Neuronal stem cell (in vitro differentiated cells): ENCODE results near the gene HAPLN3.
"Not testable (repeated sequence)": the region's sequence is repeated elsewhere in the genome, so short reads cannot be mapped to it uniquely, and the experiment has no call there.

Experiments used
- DNase-seq: peaks from one replicate; pipeline ENCODE4 v3.0.0-alpha.2; 2013; ENCODE audit warnings: low spot score
- H2AFZ ChIP-seq: one replicate; pipeline ENCODE4 v1.6.1; 2013; ENCODE audit warnings: mild to moderate bottlenecking, low read length, inconsistent platforms
- H2AK5ac ChIP-seq: 2 replicates; pipeline ENCODE4 v1.6.1; 2013; ENCODE audit warnings: low read depth, mild to moderate bottlenecking, inconsistent platforms, low read length, moderate library complexity, mixed read lengths
- H2BK120ac ChIP-seq: 2 replicates; pipeline ENCODE4 v1.6.1; 2013; ENCODE audit warnings: low read depth, mild to moderate bottlenecking, inconsistent platforms, low read length, moderate library complexity, mixed read lengths
- H2BK12ac ChIP-seq: one replicate; pipeline ENCODE4 v1.6.1; 2013; ENCODE audit warnings: low read length, inconsistent platforms
- H2BK15ac ChIP-seq: 2 replicates; pipeline ENCODE4 v1.6.1; 2013; ENCODE audit warnings: mild to moderate bottlenecking, low read length, inconsistent platforms, mixed read lengths
- H2BK5ac ChIP-seq: one replicate; pipeline ENCODE4 v1.6.1; 2013; ENCODE audit warnings: inconsistent platforms, mild to moderate bottlenecking, low read length, moderate library complexity
- H3K14ac ChIP-seq: one replicate; pipeline ENCODE4 v1.6.1; 2013; ENCODE audit warnings: low read length, inconsistent platforms
- H3K18ac ChIP-seq: 2 replicates; pipeline ENCODE4 v1.6.1; 2013; ENCODE audit warnings: low read length, inconsistent platforms
- H3K23ac ChIP-seq: 2 replicates; pipeline ENCODE4 v1.6.1; 2013; ENCODE audit warnings: low read depth, mild to moderate bottlenecking, mixed read lengths, low read length, inconsistent platforms; ENCODE audit not compliant: poor library complexity
- H3K27ac ChIP-seq: replicated peaks from 3 replicates; pipeline ENCODE4 v1.5.1; 2013; ENCODE audit warnings: low read length, inconsistent platforms
- H3K27me3 ChIP-seq, 3 experiments: 2 replicates each; pipeline ENCODE4 v1.6.1; 2013; ENCODE audit warnings: low read length in 3 of 3, mild to moderate bottlenecking in 2 of 3, inconsistent platforms in 1 of 3, low read depth in 1 of 3, mixed read lengths in 1 of 3, moderate library complexity in 1 of 3; ENCODE audit not compliant: control insufficient read depth in 3 of 3, insufficient read depth in 3 of 3
- H3K36me3 ChIP-seq, 2 donors: replicated peaks in 1 of 2; 2 replicates each; pipeline ENCODE4 v1.6.1; 2013; ENCODE audit warnings: low read length in 2 of 2; ENCODE audit not compliant: control insufficient read depth in 2 of 2, insufficient read depth in 2 of 2
- H3K4ac ChIP-seq: 2 replicates; pipeline ENCODE4 v1.6.1; 2013; ENCODE audit warnings: inconsistent platforms, mild to moderate bottlenecking, low read length, moderate library complexity
- H3K4me1 ChIP-seq, 2 donors: 1 replicate in 1 of 2; 2 replicates in 1 of 2; pipeline ENCODE4 v1.6.1; 2013; ENCODE audit warnings: low read length in 2 of 2, low read depth in 1 of 2; ENCODE audit not compliant: control insufficient read depth in 2 of 2, insufficient read depth in 1 of 2
- H3K4me2 ChIP-seq: one replicate; pipeline ENCODE4 v1.6.1; 2013; ENCODE audit warnings: mild to moderate bottlenecking, low read length, inconsistent platforms; ENCODE audit not compliant: insufficient read depth, poor library complexity, severe bottlenecking
- H3K4me3 ChIP-seq, 2 donors: 2 replicates each; pipeline ENCODE4 v1.5.1; 2013; ENCODE audit warnings: low read length in 2 of 2, mild to moderate bottlenecking in 2 of 2, inconsistent platforms in 1 of 2, moderate library complexity in 1 of 2
- H3K79me1 ChIP-seq: one replicate; pipeline ENCODE4 v1.6.1; 2013; ENCODE audit warnings: low read depth, mild to moderate bottlenecking, inconsistent platforms, low read length, moderate library complexity
- H3K9ac ChIP-seq: one replicate; pipeline ENCODE4 v1.6.1; 2013; ENCODE audit warnings: mild to moderate bottlenecking, low read depth, low read length, inconsistent platforms; ENCODE audit not compliant: poor library complexity
- H3K9me3 ChIP-seq, 2 donors: replicated peaks in 1 of 2; 2 replicates each; pipeline versions ENCODE3 to v1.6.1; 2013; ENCODE audit warnings: low read length in 2 of 2, mild to moderate bottlenecking in 2 of 2, inconsistent platforms in 1 of 2, low read depth in 1 of 2, mixed read lengths in 1 of 2, moderate library complexity in 1 of 2; ENCODE audit not compliant: control insufficient read depth in 2 of 2, insufficient read depth in 1 of 2
- H4K8ac ChIP-seq: one replicate; pipeline ENCODE4 v1.6.1; 2013; ENCODE audit warnings: low read depth, mild to moderate bottlenecking, inconsistent platforms, low read length, moderate library complexity
- H4K91ac ChIP-seq: one replicate; pipeline ENCODE4 v1.6.1; 2013; ENCODE audit warnings: low read length, low read depth, mild to moderate bottlenecking, inconsistent platforms; ENCODE audit not compliant: poor library complexity
- WGBS, 2 donors: extraction: QIAGEN DNeasy Blood & Tissue Kit; methylation state at CpG; one replicate each; pipeline ENCODE4 v1.1.7; 2013; ENCODE audit warnings: missing lambda C conversion rate in 2 of 2, mixed read lengths in 1 of 2; ENCODE audit not compliant: insufficient read length in 2 of 2, insufficient replicate concordance in 1 of 2; ENCODE audit errors: extremely low coverage in 2 of 2; 5-methylcytosine and 5-hydroxymethylcytosine counted together

The HAPLN3 gene

DNA sequence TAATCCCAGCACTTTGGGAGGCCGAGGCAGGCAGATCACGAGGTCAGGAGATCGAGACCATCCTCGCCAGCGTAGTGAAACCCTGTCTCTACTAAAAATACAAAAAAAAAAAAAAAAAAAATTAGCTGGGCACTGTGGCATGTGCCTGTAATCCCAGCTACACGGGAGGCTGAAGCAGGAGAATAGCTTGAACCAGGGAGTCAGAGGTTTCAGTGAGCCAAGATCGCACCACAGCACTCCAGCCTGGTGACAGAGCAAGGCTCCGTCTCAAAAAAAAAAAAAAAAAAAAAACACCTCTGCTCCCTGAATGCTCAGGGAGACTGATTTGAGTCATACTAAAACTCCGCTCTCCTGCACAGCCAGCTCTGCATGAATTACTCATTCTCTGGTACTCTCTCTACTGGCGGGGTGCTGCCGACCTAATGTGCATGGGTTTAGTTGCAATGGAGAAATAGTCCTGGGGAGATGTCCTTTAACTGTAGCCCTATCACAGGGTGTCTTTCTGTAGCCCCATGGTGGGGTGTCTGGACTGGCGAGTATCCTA, 25.6 kb upstream of the HAPLN3 start:
- not testable (repeated sequence) for H3K4ac ChIP-seq, H2BK12ac ChIP-seq, H3K4me1 ChIP-seq, H2BK120ac ChIP-seq, H4K91ac ChIP-seq, H4K8ac ChIP-seq, H2AFZ ChIP-seq, H3K4me3 ChIP-seq, DNase-seq, H3K9me3 ChIP-seq, H2BK15ac ChIP-seq, H3K14ac ChIP-seq, H2AK5ac ChIP-seq, H2BK5ac ChIP-seq, H3K27ac ChIP-seq, H3K18ac ChIP-seq, H3K27me3 ChIP-seq, H3K23ac ChIP-seq, H3K9ac ChIP-seq, H3K4me2 ChIP-seq, H3K36me3 ChIP-seq, H3K79me1 ChIP-seq
- no CpG with 5 or more reads among the region's 12 CpGs for WGBS, 2 donors

GRCh38 chr15:88920186-88920891, 25.0 kb upstream of the HAPLN3 start:
- Histone ChIP-seq H2AK5ac (no peak overlapping the region), H2BK5ac (no peak overlapping the region), H2BK120ac (no peak overlapping the region), H3K9me3 (no peaks in the 10 kb centered on the region), H3K4me1 (no peaks in the 10 kb centered on the region), H3K79me1 (no peaks in the 10 kb centered on the region), H3K23ac (no peak overlapping the region), H3K14ac (no peak overlapping the region), H4K8ac (no peak overlapping the region), H2BK15ac (no peak overlapping the region), H2AFZ (no peak overlapping the region), H3K36me3 (no peaks in the 10 kb centered on the region), H3K27ac (no peak overlapping the region), H3K9ac (no peak overlapping the region), H3K4me3 (no peak overlapping the region), H3K4me2 (no peak overlapping the region), H4K91ac (no peak overlapping the region), H3K4ac (no peak overlapping the region), H3K18ac (no peak overlapping the region), H3K27me3 (peaks cover 0 to 9% (median 0%) of the 10 kb centered on the region in 3 experiments), H2BK12ac (no peak overlapping the region)
- no CpG with 5 or more reads among the region's 9 CpGs for WGBS, 2 donors
- DNase-seq = no peak

DNA sequence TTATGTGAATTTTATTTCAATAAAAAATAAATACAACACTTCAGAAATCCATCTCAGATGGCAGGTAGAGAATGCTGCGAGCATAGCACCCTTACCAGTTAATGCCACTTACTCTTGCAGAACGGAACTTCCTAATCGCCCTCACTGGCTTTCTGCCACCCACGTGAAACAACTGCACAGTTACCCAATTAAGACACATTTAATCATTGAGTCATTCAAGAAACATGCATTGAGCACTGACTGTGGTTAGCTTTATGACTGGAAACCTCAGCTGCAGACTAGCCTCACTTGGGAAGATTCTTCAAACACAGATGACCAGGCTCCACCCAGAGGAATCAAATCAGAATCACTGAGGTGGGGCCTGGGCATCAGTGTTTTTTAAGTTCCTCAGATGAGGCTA, 23.4 kb upstream of the HAPLN3 start:
- no CpG with 5 or more reads among the region's 4 CpGs for WGBS, 2 donors
- H2BK5ac ChIP-seq = no peak overlapping the region

DNA sequence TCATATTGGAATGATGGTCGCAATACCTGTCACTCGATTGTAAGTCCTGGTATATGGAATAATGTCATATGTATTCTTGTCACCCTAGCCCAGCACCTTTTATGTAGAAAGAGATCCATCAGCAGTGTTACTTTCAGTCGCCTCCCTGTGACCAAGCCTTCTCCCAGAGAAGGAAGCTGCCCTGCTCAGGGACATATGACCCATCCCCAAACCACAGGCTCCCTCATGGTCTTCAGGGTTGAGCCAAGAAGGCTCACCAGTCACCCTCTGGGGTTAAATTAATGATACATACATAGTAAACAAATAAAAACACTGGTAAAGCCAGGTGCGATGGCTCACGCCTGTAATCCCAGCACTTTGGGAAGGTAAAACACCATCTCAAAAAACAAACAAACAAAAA, 22.4 kb upstream of the HAPLN3 start:
- H2BK12ac ChIP-seq = no peak overlapping the region
- no peak overlapping the region for H2AK5ac ChIP-seq
- no CpG with 5 or more reads among the region's 5 CpGs for WGBS, 2 donors
- H2BK5ac ChIP-seq = no peak overlapping the region
- no peak overlapping the region for H3K18ac ChIP-seq
- H3K9ac ChIP-seq = no peak overlapping the region
- no peak overlapping the region for H2BK120ac ChIP-seq
- no peak overlapping the region for H4K91ac ChIP-seq
- H3K23ac ChIP-seq = no peak overlapping the region
- no peak overlapping the region for H3K4me3 ChIP-seq
- no peak overlapping the region for H4K8ac ChIP-seq
- H3K9me3 ChIP-seq = no peaks in the 10 kb centered on the region
- H2AFZ ChIP-seq = no peak overlapping the region
- peaks cover 0 to 3% of the 10 kb centered on the region in 2 donors for H3K4me1 ChIP-seq
- H3K14ac ChIP-seq = no peak overlapping the region
- H2BK15ac ChIP-seq = no peak overlapping the region
- DNase-seq = no peak
- H3K27ac ChIP-seq = no peak overlapping the region
- H3K36me3 ChIP-seq = no peaks in the 10 kb centered on the region
- peaks cover 0 to 9% (median 0%) of the 10 kb centered on the region in 3 experiments for H3K27me3 ChIP-seq
- no peaks in the 10 kb centered on the region for H3K79me1 ChIP-seq
- H3K4me2 ChIP-seq = no peak overlapping the region
- H3K4ac ChIP-seq = no peak overlapping the region

More for the DNA sequence above, 23.4 kb upstream of the HAPLN3 start:
- no peak overlapping the region for H3K4me3 ChIP-seq
- H3K36me3 ChIP-seq = no peaks in the 10 kb centered on the region
- H2AFZ ChIP-seq = no peak overlapping the region
- H2AK5ac ChIP-seq = no peak overlapping the region
- H3K9ac ChIP-seq = no peak overlapping the region
- no peak overlapping the region for H3K23ac ChIP-seq
- no peak overlapping the region for H2BK12ac ChIP-seq
- no peaks in the 10 kb centered on the region for H3K79me1 ChIP-seq
- no peak overlapping the region for H4K8ac ChIP-seq
- H2BK15ac ChIP-seq = no peak overlapping the region
- H3K27me3 ChIP-seq = peaks cover 0 to 9% (median 0%) of the 10 kb centered on the region in 3 experiments
- no peak overlapping the region for H3K27ac ChIP-seq
- peaks cover 0 to 2% of the 10 kb centered on the region in 2 donors for H3K4me1 ChIP-seq
- H4K91ac ChIP-seq = no peak overlapping the region
- no peaks in the 10 kb centered on the region for H3K9me3 ChIP-seq
- DNase-seq = no peak
- H3K18ac ChIP-seq = no peak overlapping the region
- H3K4me2 ChIP-seq = no peak overlapping the region
- H3K14ac ChIP-seq = no peak overlapping the region
- H2BK120ac ChIP-seq = no peak overlapping the region
- H3K4ac ChIP-seq = no peak overlapping the region
